Astrocyte (in vitro differentiated cells and primary cell): ENCODE results near the gene LMNTD2. TPM values are rescaled to one million over a fixed set of nuclear protein-coding genes. Genes with fewer than 3 reads are reported as not detected.

Experiments
- DNase-seq: peaks from one replicate; pipeline ENCODE4 v3.0.0-alpha.2; 2010; ENCODE audit warnings: low read depth
- FAIRE-seq: peaks from 2 replicates; lab custom pipeline; 2011; peaks lifted over from hg19 to GRCh38; lab: Jason Lieb, UNC
- H2AFZ ChIP-seq: 2 replicates; pipeline ENCODE4 v1.6.0; 2012; ENCODE audit warnings: low read depth, low read length, inconsistent platforms
- H3K27ac ChIP-seq: 2 replicates; pipeline ENCODE4 v1.5.1; 2011; ENCODE audit warnings: low read depth, low read length, inconsistent platforms
- H3K27me3 ChIP-seq: 2 replicates; pipeline ENCODE4 v1.6.0; 2011; ENCODE audit warnings: low read length, inconsistent platforms; ENCODE audit not compliant: insufficient read depth
- H3K36me3 ChIP-seq: 2 replicates; pipeline ENCODE4 v1.5.1; 2011; ENCODE audit warnings: low read length, inconsistent platforms; ENCODE audit not compliant: insufficient read depth
- H3K4me1 ChIP-seq: 2 replicates; pipeline ENCODE4 v1.5.1; 2011; ENCODE audit warnings: low read length, inconsistent platforms; ENCODE audit not compliant: insufficient read depth
- H3K4me2 ChIP-seq: 2 replicates; pipeline ENCODE4 v1.6.0; 2012; ENCODE audit warnings: low read length, inconsistent platforms
- H3K4me3 ChIP-seq: 2 replicates; pipeline ENCODE4 v1.5.1; 2011; ENCODE audit warnings: low read depth, mild to moderate bottlenecking, low read length, inconsistent platforms; ENCODE audit not compliant: insufficient read depth
- H3K79me2 ChIP-seq: 2 replicates; pipeline ENCODE4 v1.6.0; 2012; ENCODE audit warnings: mild to moderate bottlenecking, low read length, inconsistent platforms; ENCODE audit not compliant: insufficient read depth
- H3K9ac ChIP-seq: 2 replicates; pipeline ENCODE4 v1.6.0; 2012; ENCODE audit warnings: mild to moderate bottlenecking, low read length, inconsistent platforms
- H3K9me3 ChIP-seq: 2 replicates; pipeline ENCODE4 v1.5.1; 2012; ENCODE audit warnings: low read depth, mild to moderate bottlenecking, low read length, inconsistent platforms; ENCODE audit not compliant: insufficient read depth
- H4K20me1 ChIP-seq: 2 replicates; pipeline ENCODE4 v1.6.0; 2012; ENCODE audit warnings: low read length, inconsistent platforms; ENCODE audit not compliant: insufficient read depth
- H3K27ac Mint-ChIP-seq: one replicate; pipeline ENCODE4 v1.8.0; 2021; ENCODE audit warnings: mild to moderate bottlenecking, mixed read lengths; ENCODE audit not compliant: unreplicated experiment
- H3K27me3 Mint-ChIP-seq: one replicate; pipeline ENCODE4 v1.8.0; 2021; ENCODE audit warnings: low read depth, mixed read lengths; ENCODE audit not compliant: unreplicated experiment
- H3K36me3 Mint-ChIP-seq: one replicate; pipeline ENCODE4 v1.8.0; 2021; ENCODE audit warnings: low read depth, mixed read lengths; ENCODE audit not compliant: unreplicated experiment
- H3K4me1 Mint-ChIP-seq: one replicate; pipeline ENCODE4 v1.8.0; 2021; ENCODE audit warnings: low read depth, mixed read lengths; ENCODE audit not compliant: unreplicated experiment
- H3K4me3 Mint-ChIP-seq: one replicate; pipeline ENCODE4 v1.8.0; 2021; ENCODE audit warnings: mild to moderate bottlenecking, moderate library complexity, mixed read lengths; ENCODE audit not compliant: unreplicated experiment
- H3K9me3 Mint-ChIP-seq: one replicate; pipeline ENCODE4 v1.8.0; 2021; ENCODE audit warnings: mild to moderate bottlenecking, mixed read lengths; ENCODE audit not compliant: unreplicated experiment
- CTCF ChIP-seq: IDR thresholded peaks from 2 replicates; pipeline ENCODE4 v1.5.1; 2011; ENCODE audit warnings: low read depth, mild to moderate bottlenecking, inconsistent platforms, low read length, moderate library complexity; ENCODE audit not compliant: insufficient read depth
- EZH2 ChIP-seq: IDR thresholded peaks from 2 replicates; pipeline ENCODE4 v1.6.1; 2012; ENCODE audit warnings: mild to moderate bottlenecking, low read length, inconsistent platforms; ENCODE audit not compliant: insufficient read depth
- total RNA-seq: library from RNA; stranded (reverse); gene quantifications from 2 replicates; pipeline ENCODE4 v1.2.1, GENCODE V29; 2021

LMNTD2 gene
- total RNA-seq, 1 donor from 2014 or later: 2.8 TPM

- FAIRE-seq (no peak), DNase-seq (no peak)
- no peak overlapping the region for H3K27ac Mint-ChIP-seq
- no peaks in the 10 kb centered on the region for H3K4me1 ChIP-seq
- H3K36me3 ChIP-seq: peaks cover 37% of the 10 kb centered on the region
- H3K27me3 Mint-ChIP-seq: no peaks in the 10 kb centered on the region
- no peaks in the 10 kb centered on the region for H3K27me3 ChIP-seq
- H3K9ac ChIP-seq: no peak overlapping the region
- H3K27ac ChIP-seq: no peak overlapping the region
- H3K4me3 ChIP-seq: no peak overlapping the region
- TF ChIP-seq CTCF (no peak), EZH2 (no peak)
- no peak overlapping the region for H3K4me3 Mint-ChIP-seq
- H3K4me1 Mint-ChIP-seq: peaks cover 4% of the 10 kb centered on the region
- H3K9me3 Mint-ChIP-seq: no peaks in the 10 kb centered on the region
- H3K36me3 Mint-ChIP-seq: peaks cover 28% of the 10 kb centered on the region
- no peaks in the 10 kb centered on the region for H3K9me3 ChIP-seq
- peaks cover 74% of the 10 kb centered on the region for H4K20me1 ChIP-seq
- H3K4me2 ChIP-seq: no peak overlapping the region
- H2AFZ ChIP-seq: no peak overlapping the region
- peaks cover 60% of the 10 kb centered on the region for H3K79me2 ChIP-seq
Observed at GRCh38 chr11:593347-593746, 32.8 kb upstream of the LMNTD2 start.

DNA sequence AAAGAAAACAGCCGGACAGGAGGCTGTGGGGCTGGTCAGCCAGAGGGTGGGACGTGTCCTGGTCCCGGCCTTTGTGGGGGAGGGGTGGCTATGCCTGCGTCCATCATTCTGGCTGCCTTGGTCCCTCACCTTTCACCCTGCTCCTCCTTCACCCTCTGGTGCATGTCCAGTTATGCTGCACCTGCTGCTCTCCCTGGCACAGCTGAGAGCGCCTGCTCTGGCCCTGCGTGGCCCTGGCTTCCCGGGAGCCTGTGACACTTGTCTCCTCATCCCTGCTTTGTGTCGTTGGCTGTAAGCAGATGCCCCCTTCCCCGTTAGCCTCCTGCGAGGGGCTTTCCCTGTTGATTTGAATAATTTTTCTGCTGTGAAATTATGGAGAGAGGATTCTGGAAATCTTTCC lies 32.4 kb upstream of the LMNTD2 start:
- peaks cover 30% of the 10 kb centered on the region for H3K36me3 Mint-ChIP-seq
- Histone ChIP-seq H3K9me3 (no peaks in the 10 kb centered on the region), H3K9ac (no peak overlapping the region), H3K27ac (no peak overlapping the region), H3K79me2 (peaks cover 64% of the 10 kb centered on the region), H4K20me1 (peaks cover 74% of the 10 kb centered on the region), H3K4me2 (no peak overlapping the region), H3K4me3 (no peak overlapping the region), H2AFZ (no peak overlapping the region), H3K4me1 (peaks cover 3% of the 10 kb centered on the region), H3K36me3 (peaks cover 37% of the 10 kb centered on the region), H3K27me3 (no peaks in the 10 kb centered on the region)
- peaks cover 8% of the 10 kb centered on the region for H3K4me1 Mint-ChIP-seq
- no peak overlapping the region for H3K4me3 Mint-ChIP-seq
- TF ChIP-seq CTCF (no peak), EZH2 (no peak)
- no peaks in the 10 kb centered on the region for H3K9me3 Mint-ChIP-seq
- no peak for FAIRE-seq
- DNase-seq: no peak
- no peak overlapping the region for H3K27ac Mint-ChIP-seq
- H3K27me3 Mint-ChIP-seq: no peaks in the 10 kb centered on the region

DNA sequence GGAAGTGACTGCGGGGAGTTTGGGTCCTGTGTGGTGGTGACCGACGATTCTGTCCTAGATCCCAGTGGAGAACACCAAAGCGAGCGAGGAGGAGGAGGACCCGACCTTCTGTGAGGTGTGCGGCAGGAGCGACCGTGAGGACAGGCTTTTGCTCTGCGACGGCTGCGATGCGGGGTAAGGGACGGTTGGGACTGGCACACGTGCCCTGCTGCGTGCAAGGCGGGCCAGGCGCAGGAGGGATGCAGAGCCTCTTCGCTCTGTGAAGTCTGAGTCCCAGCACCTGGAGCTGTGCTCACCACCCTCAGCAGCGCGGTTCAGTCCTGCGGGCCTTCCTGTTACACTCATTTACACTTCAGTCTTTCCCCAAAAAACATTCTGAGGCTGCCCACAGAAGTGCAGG lies 32.0 kb upstream of the LMNTD2 start:
- H3K36me3 ChIP-seq: peaks cover 37% of the 10 kb centered on the region
- H3K27ac Mint-ChIP-seq: no peak overlapping the region

More for the DNA sequence above, 32.0 kb upstream of the LMNTD2 start:
- FAIRE-seq: no peak
- TF ChIP-seq CTCF: no peak
- Histone ChIP-seq H3K79me2 (peaks cover 68% of the 10 kb centered on the region), H3K4me2 (no peak overlapping the region), H3K9me3 (no peaks in the 10 kb centered on the region), H3K4me1 (peaks cover 7% of the 10 kb centered on the region), H3K27me3 (no peaks in the 10 kb centered on the region), H3K27ac (no peak overlapping the region), H3K4me3 (no peak overlapping the region), H4K20me1 (peaks cover 78% of the 10 kb centered on the region), H2AFZ (no peak overlapping the region), H3K9ac (no peak overlapping the region)
- Mint-ChIP-seq H3K9me3 (no peaks in the 10 kb centered on the region), H3K27me3 (no peaks in the 10 kb centered on the region), H3K4me3 (no peak overlapping the region), H3K4me1 (peaks cover 13% of the 10 kb centered on the region), H3K36me3 (peaks cover 33% of the 10 kb centered on the region)
- no peak for DNase-seq
